CD4-positive, alpha-beta T cell treated with Interleukin-15 for 1 hour (primary cell): ENCODE measurements around the gene SOCS6.
"Not testable (repeated sequence)": the region's sequence is repeated elsewhere in the genome, so short reads cannot be mapped to it uniquely, and the experiment has no call there.

Experiments
- DNase-seq: peaks from one replicate; pipeline ENCODE4 v3.0.0-alpha.2; 2020

The SOCS6 gene

GRCh38 chr18:70324897-70325296 is 36.1 kb downstream of the SOCS6 start:
- no peak for DNase-seq

GRCh38 chr18:70326255-70326654 is 37.4 kb downstream of the SOCS6 start:
- DNase-seq: no peak

GRCh38 chr18:70328169-70328568 is 39.3 kb downstream of the SOCS6 start:
- no peak for DNase-seq

GRCh38 chr18:70329071-70329470 is 40.2 kb downstream of the SOCS6 start:
- no peak for DNase-seq

DNA sequence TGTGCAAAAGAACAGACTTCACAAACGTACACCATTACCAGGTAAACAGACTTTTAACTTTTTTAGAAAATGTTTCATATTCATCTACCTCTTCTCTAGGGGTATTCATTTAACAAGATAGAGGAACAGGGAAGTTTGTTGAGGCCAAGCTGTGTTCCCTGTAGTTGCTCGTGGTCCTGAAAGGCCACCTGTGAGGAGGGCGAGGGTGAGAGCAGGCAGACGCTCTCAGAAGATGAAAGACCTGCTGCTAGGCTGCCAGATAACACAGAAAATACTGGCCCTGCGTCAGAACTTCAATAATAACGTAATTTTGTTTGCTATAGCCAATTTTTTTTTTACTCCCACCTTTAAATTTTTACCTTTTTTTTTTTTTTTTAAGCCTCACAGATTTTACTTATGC is 42.0 kb downstream of the SOCS6 start:
- DNase-seq: no peak

GRCh38 chr18:70331456-70332097 is 42.7 kb downstream of the SOCS6 start:
- no peak for DNase-seq

- no peak for DNase-seq
Observed at GRCh38 chr18:70332694-70333093, 43.8 kb downstream of the SOCS6 start.

GRCh38 chr18:70333316-70333715 is 44.5 kb downstream of the SOCS6 start:
- DNase-seq: no peak

- no peak for DNase-seq
Observed at GRCh38 chr18:70333757-70334156, 44.9 kb downstream of the SOCS6 start.

GRCh38 chr18:70334264-70334663 is 45.4 kb downstream of the SOCS6 start:
- no peak for DNase-seq

DNA sequence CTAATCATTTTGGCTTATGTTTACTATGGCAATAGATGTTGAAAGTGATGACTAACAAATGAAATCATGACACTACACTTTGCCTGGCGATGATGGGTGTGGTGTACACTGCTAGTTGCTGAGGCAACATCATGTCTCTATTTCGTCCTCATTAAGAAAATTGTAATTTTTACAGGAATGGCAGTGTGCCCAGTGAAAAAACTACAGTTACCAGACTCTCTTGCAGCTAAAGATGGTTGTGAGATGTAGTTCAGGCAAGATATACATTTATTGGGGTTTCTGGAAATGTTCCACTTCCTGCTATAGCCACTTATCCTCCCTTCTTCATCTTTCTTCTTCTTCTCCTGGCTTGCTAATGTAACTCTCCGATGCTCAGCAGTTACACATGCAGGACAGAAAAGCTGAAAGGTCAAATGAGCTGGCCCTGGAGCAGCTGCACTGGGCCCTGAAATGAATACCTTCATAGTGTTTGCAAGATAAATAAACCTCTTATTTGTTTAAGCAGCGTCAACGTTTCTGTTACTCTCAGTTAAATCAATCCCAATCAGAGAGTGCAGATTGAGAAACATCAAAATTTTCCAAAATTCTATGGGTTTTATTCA is 46.0 kb downstream of the SOCS6 start:
- DNase-seq: no peak

- no peak for DNase-seq
Observed at GRCh38 chr18:70335892-70336726, 47.3 kb downstream of the SOCS6 start.

DNA sequence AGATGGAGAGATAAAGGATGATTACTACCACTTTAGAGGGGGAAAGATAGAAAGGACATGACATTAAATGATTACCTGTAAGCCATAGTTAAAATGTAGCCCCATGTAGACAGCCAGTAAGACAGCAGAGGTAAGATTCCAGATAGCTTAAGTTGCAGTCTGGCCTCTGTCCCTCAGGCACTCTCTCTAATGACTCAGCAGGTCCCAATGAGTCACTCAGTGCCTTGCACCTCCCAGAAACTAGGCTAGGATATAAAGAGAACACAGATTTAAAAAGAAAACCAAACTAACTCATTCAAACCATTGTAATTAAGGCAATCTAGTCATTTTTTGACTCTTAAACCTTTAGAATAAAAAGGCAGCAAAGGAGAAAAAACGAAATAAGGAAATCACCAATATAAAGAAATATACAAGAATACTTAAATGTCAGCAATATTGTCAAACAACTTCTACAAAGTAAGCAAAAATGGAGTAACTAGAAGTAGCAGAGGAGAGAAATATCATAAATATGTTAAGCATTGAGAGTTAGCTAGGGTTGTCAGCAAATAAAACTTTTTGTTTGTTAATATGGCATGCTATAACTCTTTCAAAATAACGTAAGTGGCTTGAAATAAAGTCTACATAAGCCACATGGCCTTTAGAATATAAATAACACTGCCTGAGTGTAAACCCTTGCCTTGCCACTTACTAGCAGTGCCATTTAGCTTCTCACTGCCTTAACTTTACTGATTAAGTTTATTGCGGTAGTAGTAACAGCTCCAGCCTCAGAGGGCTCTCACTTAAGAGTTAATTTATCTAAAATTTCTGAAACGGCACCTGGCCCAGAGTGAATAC is 48.5 kb downstream of the SOCS6 start:
- no peak for DNase-seq

DNA sequence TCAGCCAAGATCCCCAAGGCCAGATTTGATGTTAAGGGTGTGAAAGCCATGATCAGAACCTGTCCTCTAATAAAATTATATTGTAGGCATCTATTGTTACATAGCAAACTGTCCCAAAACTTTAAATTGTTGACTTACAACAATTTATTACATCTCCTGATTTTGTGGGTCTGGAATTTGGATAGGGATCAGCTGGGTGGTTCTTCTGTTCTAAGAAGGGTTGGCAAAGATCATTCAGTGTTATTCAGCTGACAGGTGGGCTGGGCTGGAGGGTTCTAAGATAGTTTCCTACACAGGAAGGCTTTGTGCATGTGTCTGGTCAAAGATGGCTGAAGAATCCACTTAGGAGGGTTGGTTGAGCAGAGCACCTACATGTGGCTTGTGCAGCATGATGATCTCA is 50.0 kb downstream of the SOCS6 start:
- DNase-seq: no peak

- no peak for DNase-seq
Observed at GRCh38 chr18:70339915-70340314, 51.1 kb downstream of the SOCS6 start.

DNA sequence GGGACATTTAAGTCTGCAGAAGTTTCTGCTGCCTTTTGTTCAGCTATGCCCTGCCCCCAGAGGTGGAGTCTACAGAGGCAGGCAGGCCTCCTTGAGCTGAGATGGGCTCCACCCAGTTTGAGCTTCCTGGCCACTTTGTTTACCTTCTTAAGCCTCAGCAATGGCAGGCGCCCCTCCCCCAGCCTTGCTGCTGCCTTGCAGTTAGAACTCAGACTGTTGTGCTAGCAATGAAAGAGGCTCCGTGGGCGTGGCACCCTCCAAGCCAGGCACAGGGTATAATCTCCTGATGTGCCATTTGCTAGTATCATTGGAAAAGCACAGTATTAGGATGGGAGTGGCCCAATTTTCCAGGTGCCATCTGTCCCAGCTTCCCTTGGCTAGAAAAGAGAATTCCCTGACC is 59.6 kb downstream of the SOCS6 start:
- DNase-seq: not testable (repeated sequence)

DNA sequence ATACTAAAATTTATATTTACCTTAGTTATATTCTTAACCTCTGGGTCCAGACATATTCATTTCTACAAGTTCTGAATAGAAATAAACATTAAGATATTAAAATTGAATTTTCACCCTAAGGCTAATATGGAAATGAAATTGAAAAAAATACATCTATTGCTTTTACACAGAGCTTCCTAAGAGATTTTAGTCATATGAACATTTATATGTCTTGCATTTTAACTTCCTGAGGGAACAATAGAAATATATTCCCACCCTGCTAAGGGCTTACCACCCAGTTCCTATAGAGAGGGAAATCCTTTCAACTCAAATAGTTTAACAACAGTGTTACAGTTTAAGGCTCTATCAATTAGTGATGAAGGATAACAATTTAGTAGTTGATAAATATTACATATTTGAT is 60.5 kb downstream of the SOCS6 start:
- DNase-seq: no peak

GRCh38 chr18:70354080-70354479 is 65.2 kb downstream of the SOCS6 start:
- DNase-seq: no peak

GRCh38 chr18:70354771-70355170 is 65.9 kb downstream of the SOCS6 start:
- DNase-seq: no peak

DNA sequence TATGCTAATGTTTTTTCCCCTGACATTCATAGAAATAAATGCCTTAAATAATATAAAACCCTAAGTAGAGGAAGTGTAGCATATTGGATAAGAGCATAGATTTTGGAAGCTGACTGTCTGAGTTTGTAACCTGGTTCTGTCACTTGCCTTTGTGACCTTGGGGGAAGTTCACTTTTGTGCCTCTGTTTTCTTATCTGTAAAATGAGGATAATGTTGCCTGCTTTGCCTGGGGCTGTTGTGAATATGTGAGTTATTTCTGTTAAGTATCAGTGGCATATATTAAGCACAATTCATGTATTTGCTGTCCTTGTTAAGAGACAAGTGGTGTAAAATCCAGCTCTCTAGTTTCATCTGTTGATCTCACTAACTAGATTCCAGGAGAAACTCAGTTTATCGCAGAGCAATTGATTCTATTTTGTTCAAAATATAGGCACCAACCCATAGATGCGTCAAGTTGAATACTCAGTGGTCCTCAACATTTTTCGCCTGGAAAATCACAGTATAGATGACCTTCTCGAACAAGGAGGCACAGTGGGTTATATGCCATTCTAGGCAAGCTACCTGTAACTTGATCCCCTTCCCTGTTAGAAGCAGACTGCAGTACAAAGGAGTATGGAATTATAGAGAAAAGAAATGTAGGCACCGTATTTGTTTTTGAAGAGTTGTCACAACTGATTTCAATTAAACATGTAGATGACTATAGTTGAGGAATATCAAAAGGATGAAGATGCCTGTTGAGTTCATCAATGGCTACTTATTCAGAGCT is 67.0 kb downstream of the SOCS6 start:
- DNase-seq: no peak

GRCh38 chr18:70358105-70358406 is 69.2 kb downstream of the SOCS6 start:
- not testable (repeated sequence) for DNase-seq

DNA sequence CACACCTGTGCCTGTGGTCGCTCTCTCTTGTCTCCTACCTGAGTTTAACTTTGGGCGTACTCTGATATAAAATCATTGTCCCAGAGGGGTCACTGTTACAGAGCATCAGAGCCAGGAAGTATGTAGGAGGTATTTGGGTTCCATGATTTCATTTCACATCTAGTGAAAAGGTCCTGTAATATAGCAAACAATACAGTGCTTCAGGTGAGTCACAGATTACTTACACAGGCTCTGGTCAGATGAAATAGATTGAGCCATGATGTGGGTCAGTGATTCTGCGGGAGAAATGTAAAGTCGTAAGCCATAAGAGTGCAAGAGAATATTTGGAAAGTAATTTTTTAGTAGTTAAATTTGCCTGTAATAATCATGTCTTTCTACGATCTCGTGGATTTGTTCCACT is 70.2 kb downstream of the SOCS6 start:
- no peak for DNase-seq

DNA sequence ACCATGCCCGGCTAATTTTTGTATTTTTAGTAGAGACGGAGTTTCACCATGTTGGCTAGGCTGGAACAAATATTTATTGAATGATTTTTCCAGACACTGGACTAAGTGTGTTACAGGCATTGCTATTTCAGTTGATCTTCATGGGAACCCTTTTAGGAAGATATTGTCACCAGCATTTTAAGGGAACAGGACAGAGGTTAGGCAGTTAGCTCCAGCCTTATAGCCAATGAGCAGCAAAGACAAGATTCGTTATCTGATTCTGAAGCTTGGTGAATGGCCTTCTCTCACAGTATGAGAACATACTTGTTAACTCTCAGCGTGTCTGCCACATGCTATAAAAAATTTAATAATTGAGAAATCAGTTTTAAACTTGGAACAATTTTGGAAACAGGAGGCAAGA is 73.4 kb downstream of the SOCS6 start:
- DNase-seq: no peak
